Fibroblast of villous mesenchyme (primary cell): ENCODE data around the gene ALKBH4. TPM values are rescaled to one million over a fixed set of nuclear protein-coding genes. Genes with fewer than 3 reads are reported as not detected.
A peak's percentile ranks its signal among the peaks of the same experiment; 100 is the strongest.

ENCODE experiments used
- DNase-seq: peaks from one replicate; pipeline ENCODE4 v3.0.0-alpha.2; 2010; ENCODE audit warnings: low read depth
- H3K4me3 ChIP-seq: 2 replicates; pipeline ENCODE4 v1.5.1; 2011; ENCODE audit warnings: low read depth, mild to moderate bottlenecking, low read length
- CTCF ChIP-seq: IDR thresholded peaks from 2 replicates; pipeline ENCODE4 v1.5.1; 2012; ENCODE audit warnings: low read depth, mild to moderate bottlenecking, low read length; ENCODE audit not compliant: insufficient read depth
- total RNA-seq: library from RNA; depleted of rRNA; stranded (reverse); fragments of >200 nt; gene quantifications from 2 replicates; pipeline ENCODE4 v1.2.3, GENCODE V29; 2012

ALKBH4 gene
- total RNA-seq, 1 donor, result 10.8 TPM

- peak; percentile 72 for DNase-seq
- no peak for TF ChIP-seq CTCF
- peak within 1 kb of the TSS; percentile 81 for H3K4me3 ChIP-seq
Measured at GRCh38 chr7:102433219-102434038, 31.2 kb downstream of the ALKBH4 start, which contains the start of gene ORAI2. Gene ORAI2 (plus strand): TSS chr7:102433575. CDS start chr7:102438957, 5,382 bp downstream.

GRCh38 chr7:102432442-102433218 lies 32.0 kb downstream of the ALKBH4 start:
- TF ChIP-seq CTCF, result no peak
- H3K4me3 ChIP-seq, result peak overlapping the region; percentile 81
- no peak for DNase-seq

GRCh38 chr7:102431617-102432298 lies 32.9 kb downstream of the ALKBH4 start:
- no peak overlapping the region for H3K4me3 ChIP-seq
- no peak for TF ChIP-seq CTCF
- DNase-seq, result peak; percentile 24

GRCh38 chr7:102429141-102429899 lies 35.3 kb downstream of the ALKBH4 start:
- no peak for DNase-seq
- no peak for TF ChIP-seq CTCF

GRCh38 chr7:102427019-102427405 lies 37.7 kb downstream of the ALKBH4 start:
- H3K4me3 ChIP-seq, result no peak overlapping the region
- no peak for TF ChIP-seq CTCF
- DNase-seq, result no peak

More at GRCh38 chr7:102429141-102429899, 35.3 kb downstream of the ALKBH4 start:
- H3K4me3 ChIP-seq, result no peak overlapping the region
